Left lung (tissue), 10 donors: ENCODE measurements around the gene SCYGR4. TPM values are rescaled to one million over a fixed set of nuclear protein-coding genes. Genes with fewer than 3 reads are reported as not detected.

Source experiments
- ATAC-seq: fragments of 200-7000 bp; cut with Tn5 transposase; one replicate; pipeline ENCODE4 v1.9.1; 2020; ENCODE audit warnings: moderate library complexity
- DNase-seq, 4 donors: peaks; one replicate each; pipeline ENCODE4 v3.0.0-alpha.2; 2013 to 2020
- H3K27ac ChIP-seq, 2 donors: fragments of 200-600 bp; sonication (generic) in 1 of 2; one replicate each; pipeline versions ENCODE4 v1.5.0 to v1.8.0; 2020 to 2021
- H3K27me3 ChIP-seq, 2 donors: fragments of 200-600 bp; sonication (generic) in 1 of 2; one replicate each; pipeline versions ENCODE4 v1.5.0 to v1.8.0; 2020 to 2021
- H3K36me3 ChIP-seq, 2 donors: fragments of 200-600 bp; sonication (generic) in 1 of 2; one replicate each; pipeline versions ENCODE4 v1.5.0 to v1.8.0; 2020 to 2021
- H3K4me1 ChIP-seq, 2 donors: fragments of 200-600 bp; one replicate each; pipeline ENCODE4 v1.8.0; 2021
- H3K4me3 ChIP-seq, 2 donors: fragments of 200-600 bp; sonication (generic) in 1 of 2; one replicate each; pipeline versions ENCODE4 v1.5.0 to v1.8.0; 2020 to 2021; ENCODE audit warnings: mild to moderate bottlenecking in 1 of 2
- H3K9me3 ChIP-seq, 2 donors: fragments of 200-600 bp; sonication (generic) in 1 of 2; one replicate each; pipeline versions ENCODE4 v1.5.0 to v1.8.0; 2020 to 2021
- intact Hi-C, 2 donors: fragments of 100-400 bp; cut with DNase I; formaldehyde crosslinking; loops; one replicate each; pipeline versions ENCODE4 v1.11.2 to v1.14.2; 2022
- polyA plus RNA-seq, 6 donors: library from polyadenylated mRNA; unstranded; fragments of 120-200 nt; gene quantifications; one replicate each; pipeline ENCODE4 v1.2.1, GENCODE V29; 2013; ENCODE audit not compliant: insufficient read length in 6 of 6
- total RNA-seq, 2 donors: library from RNA; stranded (reverse); fragmentation: NEBNext Ultra II Directional; extraction: Animal tissue kit (Norgen Biotek cat#: 25700); gene quantifications; one replicate each; pipeline ENCODE4 v1.2.1, GENCODE V29; 2021
- TF ChIP-seq, protein P1 (sequence below), 2 donors: fragments of 200-600 bp; sonication (generic) in 1 of 2; IDR thresholded peaks; one replicate each; pipeline versions ENCODE4 v1.5.0 to v1.8.0; 2021; ENCODE audit warnings: antibody characterized with exemption in 2 of 2
- donor health status: DM: no; HTN: yes; CAD: no.
- donor health status: DM: no; HTN: no; CAD: no.

SCYGR4 gene
- total and polyA plus RNA-seq, 8 donors = 0.08 to 0.23 (median 0.17) TPM; not detected in 5

- peaks cover 0 to 6% of the 10 kb centered on the region in 2 donors for H3K4me1 ChIP-seq
- H3K4me3 ChIP-seq = no peak overlapping the region
- no peak for DNase-seq
- peak overlapping the region in 1 of 2 donors; percentile 45 for H3K27ac ChIP-seq
- intact Hi-C loops = no loop called here
- no peak for ATAC-seq
- TF ChIP-seq, protein P1, sequence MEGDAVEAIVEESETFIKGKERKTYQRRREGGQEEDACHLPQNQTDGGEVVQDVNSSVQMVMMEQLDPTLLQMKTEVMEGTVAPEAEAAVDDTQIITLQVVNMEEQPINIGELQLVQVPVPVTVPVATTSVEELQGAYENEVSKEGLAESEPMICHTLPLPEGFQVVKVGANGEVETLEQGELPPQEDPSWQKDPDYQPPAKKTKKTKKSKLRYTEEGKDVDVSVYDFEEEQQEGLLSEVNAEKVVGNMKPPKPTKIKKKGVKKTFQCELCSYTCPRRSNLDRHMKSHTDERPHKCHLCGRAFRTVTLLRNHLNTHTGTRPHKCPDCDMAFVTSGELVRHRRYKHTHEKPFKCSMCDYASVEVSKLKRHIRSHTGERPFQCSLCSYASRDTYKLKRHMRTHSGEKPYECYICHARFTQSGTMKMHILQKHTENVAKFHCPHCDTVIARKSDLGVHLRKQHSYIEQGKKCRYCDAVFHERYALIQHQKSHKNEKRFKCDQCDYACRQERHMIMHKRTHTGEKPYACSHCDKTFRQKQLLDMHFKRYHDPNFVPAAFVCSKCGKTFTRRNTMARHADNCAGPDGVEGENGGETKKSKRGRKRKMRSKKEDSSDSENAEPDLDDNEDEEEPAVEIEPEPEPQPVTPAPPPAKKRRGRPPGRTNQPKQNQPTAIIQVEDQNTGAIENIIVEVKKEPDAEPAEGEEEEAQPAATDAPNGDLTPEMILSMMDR (IDR thresholded peaks at IDR 0.05) = no peak
- H3K9me3 ChIP-seq = no peaks in the 10 kb centered on the region
- H3K27me3 ChIP-seq = no peaks in the 10 kb centered on the region
- H3K36me3 ChIP-seq = no peaks in the 10 kb centered on the region
Observed at GRCh38 chr2:227653419-227653818, 36.1 kb downstream of the SCYGR4 start.

GRCh38 chr2:227654426-227654825 lies 37.1 kb downstream of the SCYGR4 start:
- peak overlapping the region in 1 of 2 donors; percentile 37 for H3K27ac ChIP-seq
- peaks cover 0 to 6% of the 10 kb centered on the region in 2 donors for H3K4me1 ChIP-seq
- ATAC-seq (no peak), DNase-seq (no peak)
- H3K9me3 ChIP-seq = no peaks in the 10 kb centered on the region
- H3K4me3 ChIP-seq = no peak overlapping the region
- intact Hi-C loops = no loop called here
- no peaks in the 10 kb centered on the region for H3K36me3 ChIP-seq
- TF ChIP-seq, protein P1 (IDR thresholded peaks at IDR 0.05) = no peak
- no peaks in the 10 kb centered on the region for H3K27me3 ChIP-seq

DNA sequence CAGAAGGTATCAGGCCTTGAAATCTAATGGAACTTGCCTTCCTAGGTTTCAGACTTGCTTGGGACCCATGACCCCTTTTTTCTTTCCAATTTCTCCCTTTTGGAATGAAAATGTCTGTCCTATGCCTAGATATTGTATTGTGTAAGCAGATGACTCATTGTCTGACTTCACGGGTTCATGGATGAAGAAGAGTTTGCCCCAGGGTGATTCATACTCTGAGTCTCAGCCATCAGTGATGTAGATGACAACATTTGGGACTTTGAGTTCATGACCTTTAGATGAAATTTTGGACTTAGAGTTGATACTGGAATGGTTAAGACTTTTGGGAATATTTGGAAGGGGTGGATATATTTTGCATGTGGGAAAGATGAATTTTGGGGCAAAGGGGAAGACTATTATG lies 38.2 kb downstream of the SCYGR4 start:
- TF ChIP-seq, protein P1 (IDR thresholded peaks at IDR 0.05) = no peak
- H3K27ac ChIP-seq = peak overlapping the region in 1 of 2 donors; percentile 37
- ATAC-seq (peak; percentile 46), DNase-seq (no peak)
- H3K4me3 ChIP-seq = no peak overlapping the region
- no peaks in the 10 kb centered on the region for H3K27me3 ChIP-seq
- H3K36me3 ChIP-seq = no peaks in the 10 kb centered on the region
- H3K4me1 ChIP-seq = peaks cover 0 to 6% of the 10 kb centered on the region in 2 donors
- no peaks in the 10 kb centered on the region for H3K9me3 ChIP-seq
- intact Hi-C loops = loop anchor here in 1 of 2 donors (5.0 kb wide), 1 partner anchor 112 kb away; no protein-coding TSS in a partner anchor

DNA sequence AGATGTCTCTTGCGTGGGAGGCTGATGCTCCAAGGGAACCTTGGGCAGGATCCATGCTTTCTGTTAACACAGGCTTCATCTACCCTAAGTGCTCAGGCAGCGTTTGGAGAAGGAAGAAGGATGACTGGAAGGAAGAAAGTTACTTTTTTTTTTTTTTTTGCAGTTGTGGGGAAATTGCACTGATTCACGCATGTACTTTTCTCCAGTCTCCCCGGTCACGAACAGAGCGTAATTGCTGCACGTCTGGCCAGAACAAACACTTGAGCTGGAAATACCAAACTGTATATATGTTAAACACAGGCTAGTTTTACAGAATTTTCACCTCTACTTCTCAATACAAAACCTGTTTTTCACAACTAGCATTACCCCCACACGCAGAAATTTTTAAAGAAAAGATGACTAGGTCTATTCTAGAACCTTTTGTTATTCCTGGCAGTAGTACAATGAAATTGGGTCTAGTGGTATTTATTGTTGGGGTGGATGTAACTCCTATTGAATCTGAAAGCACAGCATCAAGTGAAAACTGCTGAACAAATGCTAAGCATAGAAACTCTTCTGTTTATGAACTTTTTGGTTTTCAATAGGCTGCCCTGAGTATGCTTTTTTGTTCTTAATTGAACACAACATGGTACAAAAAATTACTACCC lies 40.0 kb downstream of the SCYGR4 start:
- no peaks in the 10 kb centered on the region for H3K36me3 ChIP-seq
- H3K9me3 ChIP-seq = no peaks in the 10 kb centered on the region
- intact Hi-C loops = loop anchor here in 1 of 2 donors (5.0 kb wide), 1 partner anchor 110 kb away; no protein-coding TSS in a partner anchor
- TF ChIP-seq, protein P1 (IDR thresholded peaks at IDR 0.05) = no peak
- ATAC-seq (peak; percentile 51), DNase-seq (peak in 1 of 4 donors; percentile 31)
- H3K27ac ChIP-seq = no peak overlapping the region
- H3K27me3 ChIP-seq = no peaks in the 10 kb centered on the region
- H3K4me1 ChIP-seq = peaks cover 0 to 6% of the 10 kb centered on the region in 2 donors
- no peak overlapping the region for H3K4me3 ChIP-seq

- Histone ChIP-seq H3K27me3 (no peaks in the 10 kb centered on the region), H3K4me3 (no peak overlapping the region), H3K9me3 (no peaks in the 10 kb centered on the region), H3K27ac (no peak overlapping the region), H3K4me1 (peaks cover 0 to 6% of the 10 kb centered on the region in 2 donors), H3K36me3 (no peaks in the 10 kb centered on the region)
- ATAC-seq = no peak
- intact Hi-C loops = no loop called here
- TF ChIP-seq, protein P1 (IDR thresholded peaks at IDR 0.05) = no peak
- no peak for DNase-seq
Observed at GRCh38 chr2:227661025-227661649, 43.8 kb downstream of the SCYGR4 start.
